PC-3 (cell line): ENCODE data around the gene FSCN2. TPM values are rescaled to one million over a fixed set of nuclear protein-coding genes. Genes with fewer than 3 reads are reported as not detected.

ENCODE experiments used
- ATAC-seq: fragments of 200-7000 bp; cut with Tn5 transposase; 2 replicates; pipeline ENCODE4 v1.9.1; 2020; ENCODE audit warnings: mild to moderate bottlenecking, moderate library complexity
- BruUV-seq: library from RNA; stranded (reverse); fragments of 400-500 nt; replicated peaks from 2 replicates; lab custom pipeline; 2021; lab: Mats Ljungman, UMichigan
- CTCF ChIA-PET: fragments of 300-600 bp; sonication (Branson Sonifier 250); formaldehyde crosslinking; loops from one replicate; lab custom pipeline; 2022; ENCODE audit warnings: antibody characterized with exemption; lab: Charles Lee
- POLR2A ChIA-PET: fragments of 300-600 bp; sonication (Branson Sonifier 250); formaldehyde crosslinking; loops from one replicate; lab custom pipeline; 2022; ENCODE audit warnings: antibody characterized with exemption; ENCODE audit not compliant: unreplicated experiment; lab: Charles Lee
- DNase-seq: peaks from one replicate; pipeline ENCODE4 v3.0.0-alpha.2; 2015
- H2AFZ ChIP-seq: fragments of 300-600 bp; sonication (generic); 2 replicates; pipeline ENCODE4 v1.6.0; 2016; ENCODE audit warnings: antibody characterized with exemption, low read length
- H3F3A ChIP-seq: fragments of 300-600 bp; sonication (generic); one replicate; pipeline ENCODE4 v1.6.0; 2017; ENCODE audit warnings: antibody characterized with exemption, low read length, control low read depth, mild to moderate bottlenecking; ENCODE audit not compliant: unreplicated experiment
- H3K27ac ChIP-seq: fragments of 300-600 bp; sonication (generic); 2 replicates; pipeline ENCODE4 v1.5.1; 2016; ENCODE audit warnings: mild to moderate bottlenecking, low read length
- H3K27me3 ChIP-seq: fragments of 300-600 bp; sonication (generic); 2 replicates; pipeline ENCODE4 v1.6.1; 2016; ENCODE audit warnings: low read length, mixed read lengths
- H3K36me3 ChIP-seq: fragments of 300-600 bp; sonication (generic); 2 replicates; pipeline ENCODE4 v1.6.1; 2016; ENCODE audit warnings: low read depth, mixed run types, low read length, mixed read lengths
- H3K4me1 ChIP-seq: fragments of 300-600 bp; sonication (generic); 2 replicates; pipeline ENCODE4 v1.5.1; 2016; ENCODE audit warnings: low read length; ENCODE audit not compliant: insufficient read depth
- H3K4me2 ChIP-seq: fragments of 300-600 bp; sonication (generic); 2 replicates; pipeline ENCODE4 v1.6.0; 2016; ENCODE audit warnings: low read length
- H3K4me3 ChIP-seq: fragments of 300-600 bp; sonication (generic); 2 replicates; pipeline ENCODE4 v1.5.1; 2016; ENCODE audit warnings: mild to moderate bottlenecking, low read length, mixed read lengths
- H3K79me2 ChIP-seq: fragments of 300-600 bp; sonication (generic); 2 replicates; pipeline ENCODE4 v1.6.1; 2017; ENCODE audit warnings: low read length, mixed read lengths
- H3K9ac ChIP-seq: fragments of 300-600 bp; sonication (generic); 2 replicates; pipeline ENCODE4 v1.6.0; 2016; ENCODE audit warnings: mild to moderate bottlenecking, low read length
- H3K9me2 ChIP-seq: fragments of 300-600 bp; sonication (generic); replicated peaks from 2 replicates; pipeline ENCODE4 v1.6.1; 2016; ENCODE audit warnings: mixed run types, low read length, mixed read lengths
- H3K9me3 ChIP-seq: fragments of 300-600 bp; sonication (generic); 2 replicates; pipeline ENCODE4 v1.6.1; 2016; ENCODE audit warnings: low read length, mixed read lengths
- H4K20me1 ChIP-seq: fragments of 300-600 bp; sonication (generic); 2 replicates; pipeline ENCODE4 v1.6.1; 2016; ENCODE audit warnings: low read length, mixed read lengths
- EZH2 ChIP-seq: fragments of 300-600 bp; sonication (generic); IDR thresholded peaks from one replicate; pipeline ENCODE4 v1.6.1; 2017; ENCODE audit warnings: antibody characterized with exemption, mild to moderate bottlenecking, low read length; ENCODE audit not compliant: unreplicated experiment
- EZH2phosphoT487 ChIP-seq: fragments of 300-600 bp; sonication (generic); IDR thresholded peaks from 2 replicates; pipeline ENCODE4 v1.6.1; 2018; ENCODE audit warnings: mild to moderate bottlenecking, antibody characterized with exemption, low read length, borderline replicate concordance
- intact Hi-C: fragments of 100-400 bp; cut with micrococcal nuclease; formaldehyde crosslinking; loops from 2 replicates; pipeline ENCODE4 v1.9.0; 2023
- total RNA-seq: library from RNA; depleted of rRNA; stranded (reverse); fragments of >200 nt; gene quantifications from 2 replicates; pipeline ENCODE4 v1.2.3, GENCODE V29; 2014
- TF ChIP-seq, protein P1 (sequence below): fragments of 300-600 bp; sonication (generic); conservative IDR thresholded peaks from 2 replicates; pipeline ENCODE4 v1.5.1; 2017; ENCODE audit warnings: antibody characterized with exemption, low read depth, mild to moderate bottlenecking, low read length

FSCN2 gene
- total RNA-seq, 1 experiment from 2014 or later, result 0.87 TPM

DNA sequence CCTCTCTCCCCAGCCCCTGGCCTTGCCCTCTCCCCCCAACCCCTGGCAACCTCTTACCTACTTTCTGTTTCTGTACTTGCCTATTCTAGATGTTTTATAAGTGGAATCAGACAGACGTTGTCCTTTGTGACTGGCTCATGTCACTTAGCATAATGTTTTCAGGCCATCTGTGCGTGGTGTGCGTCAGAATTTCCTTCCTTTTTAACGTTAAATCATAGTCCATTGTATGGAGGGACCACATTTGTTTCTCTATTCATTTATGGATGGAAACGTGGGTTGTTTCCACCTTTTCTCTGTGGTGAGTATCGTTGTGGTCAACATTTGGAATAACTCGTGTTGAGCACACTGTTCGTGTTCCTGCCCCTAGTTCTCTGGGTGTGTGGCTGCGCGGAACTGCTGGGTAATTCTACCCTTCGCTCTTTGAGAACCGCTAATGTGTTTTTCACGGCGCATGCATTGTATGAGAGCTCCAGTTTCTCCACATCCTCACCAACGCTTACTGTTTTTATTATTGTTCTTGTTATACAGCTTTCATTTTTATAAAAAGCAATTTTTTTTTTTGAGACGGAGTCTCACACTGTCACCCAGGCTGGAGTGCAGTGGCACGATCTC, 41.9 kb upstream of the FSCN2 start:
- Histone ChIP-seq H3K9ac (no peak overlapping the region), H3K27ac (no peak overlapping the region), H4K20me1 (no peaks in the 10 kb centered on the region), H3K79me2 (no peaks in the 10 kb centered on the region), H3K27me3 (no peaks in the 10 kb centered on the region), H3K4me2 (no peak overlapping the region), H3K9me3 (no peaks in the 10 kb centered on the region), H3K36me3 (no peaks in the 10 kb centered on the region), H2AFZ (no peak overlapping the region), H3K4me3 (no peak overlapping the region), H3F3A (no peaks in the 10 kb centered on the region), H3K9me2 (no peaks in the 10 kb centered on the region), H3K4me1 (peaks cover 19% of the 10 kb centered on the region)
- no peak for DNase-seq
- no TSS peak for BruUV-seq
- intact Hi-C loops, result no loop called here
- CTCF ChIA-PET, result no interaction called here
- ATAC-seq, result no peak
- TF ChIP-seq EZH2 (no peak), EZH2phosphoT487 (no peak)
- TF ChIP-seq, protein P1, sequence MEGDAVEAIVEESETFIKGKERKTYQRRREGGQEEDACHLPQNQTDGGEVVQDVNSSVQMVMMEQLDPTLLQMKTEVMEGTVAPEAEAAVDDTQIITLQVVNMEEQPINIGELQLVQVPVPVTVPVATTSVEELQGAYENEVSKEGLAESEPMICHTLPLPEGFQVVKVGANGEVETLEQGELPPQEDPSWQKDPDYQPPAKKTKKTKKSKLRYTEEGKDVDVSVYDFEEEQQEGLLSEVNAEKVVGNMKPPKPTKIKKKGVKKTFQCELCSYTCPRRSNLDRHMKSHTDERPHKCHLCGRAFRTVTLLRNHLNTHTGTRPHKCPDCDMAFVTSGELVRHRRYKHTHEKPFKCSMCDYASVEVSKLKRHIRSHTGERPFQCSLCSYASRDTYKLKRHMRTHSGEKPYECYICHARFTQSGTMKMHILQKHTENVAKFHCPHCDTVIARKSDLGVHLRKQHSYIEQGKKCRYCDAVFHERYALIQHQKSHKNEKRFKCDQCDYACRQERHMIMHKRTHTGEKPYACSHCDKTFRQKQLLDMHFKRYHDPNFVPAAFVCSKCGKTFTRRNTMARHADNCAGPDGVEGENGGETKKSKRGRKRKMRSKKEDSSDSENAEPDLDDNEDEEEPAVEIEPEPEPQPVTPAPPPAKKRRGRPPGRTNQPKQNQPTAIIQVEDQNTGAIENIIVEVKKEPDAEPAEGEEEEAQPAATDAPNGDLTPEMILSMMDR, result no peak
- POLR2A ChIA-PET, result no interaction called here

DNA sequence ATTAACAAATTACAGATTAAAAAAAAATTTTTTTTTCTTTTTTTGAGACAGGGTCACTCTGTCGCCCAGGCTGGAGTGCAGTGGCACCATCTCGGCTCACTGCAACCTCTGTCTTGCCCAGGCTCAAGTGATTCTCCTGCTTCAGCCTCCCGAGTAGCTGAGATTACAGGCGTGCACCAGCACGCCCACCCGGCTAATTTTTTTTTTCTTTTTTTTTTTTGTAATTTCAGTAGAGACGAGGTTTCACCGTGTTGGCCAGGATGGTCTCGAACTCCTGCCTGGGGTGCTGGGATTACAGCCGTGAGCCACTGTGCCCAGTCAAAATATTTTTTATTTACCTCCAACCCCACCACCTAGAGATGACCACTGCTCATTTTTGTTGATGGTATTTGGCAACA, 41.1 kb upstream of the FSCN2 start:
- H4K20me1 ChIP-seq, result no peaks in the 10 kb centered on the region
- peak overlapping the region; percentile 68; the same call in 1 of the 2 replicates for H3K4me3 ChIP-seq
- H3K4me1 ChIP-seq, result peaks cover 19% of the 10 kb centered on the region
- H2AFZ ChIP-seq, result peak overlapping the region; percentile 88
- POLR2A ChIA-PET, result interaction anchor here (0.6 kb wide), 1 partner anchor 155 kb away, joined by 4 read pairs; no protein-coding TSS in a partner anchor
- no peaks in the 10 kb centered on the region for H3F3A ChIP-seq
- CTCF ChIA-PET, result no interaction called here
- no peak for DNase-seq
- H3K79me2 ChIP-seq, result no peaks in the 10 kb centered on the region
- H3K9me2 ChIP-seq, result no peaks in the 10 kb centered on the region
- no TSS peak for BruUV-seq
- no peaks in the 10 kb centered on the region for H3K36me3 ChIP-seq
- peak overlapping the region; percentile 91 for H3K4me2 ChIP-seq
- intact Hi-C loops, result no loop called here
- no peak for TF ChIP-seq EZH2
- TF ChIP-seq, protein P1, result no peak
- no peak for TF ChIP-seq EZH2phosphoT487
- no peaks in the 10 kb centered on the region for H3K27me3 ChIP-seq
- H3K27ac ChIP-seq, result no peak overlapping the region
- H3K9ac ChIP-seq, result peak overlapping the region; percentile 94
- H3K9me3 ChIP-seq, result no peaks in the 10 kb centered on the region
- ATAC-seq, result no peak
